ENCODE measurements around the gene GIMAP1.
A peak's percentile ranks its signal among the peaks of the same experiment; 100 is the strongest.

GRCh38 chr7:150739033-150739432 lies 22.6 kb downstream of the GIMAP1 start:
- TF ChIP-seq CTCF (IDR thresholded peaks at IDR 0.05), result peak in 6 of 7 experiments; percentile 10 to 61 (median 32)
- no peak for TF ChIP-seq POLR2A (IDR thresholded peaks at IDR 0.05)

All from body of pancreas (tissue), 4 donors.